HG03457 (cell line): Measurements from ENCODE around the gene APLN.

Source experiments
- ATAC-seq: cut with Tn5 transposase; IDR thresholded peaks from one replicate; pipeline ENCODE4 v1.9.1; 2021; ENCODE audit warnings: moderate number of reproducible peaks; ENCODE audit not compliant: unreplicated experiment

Gene APLN

DNA sequence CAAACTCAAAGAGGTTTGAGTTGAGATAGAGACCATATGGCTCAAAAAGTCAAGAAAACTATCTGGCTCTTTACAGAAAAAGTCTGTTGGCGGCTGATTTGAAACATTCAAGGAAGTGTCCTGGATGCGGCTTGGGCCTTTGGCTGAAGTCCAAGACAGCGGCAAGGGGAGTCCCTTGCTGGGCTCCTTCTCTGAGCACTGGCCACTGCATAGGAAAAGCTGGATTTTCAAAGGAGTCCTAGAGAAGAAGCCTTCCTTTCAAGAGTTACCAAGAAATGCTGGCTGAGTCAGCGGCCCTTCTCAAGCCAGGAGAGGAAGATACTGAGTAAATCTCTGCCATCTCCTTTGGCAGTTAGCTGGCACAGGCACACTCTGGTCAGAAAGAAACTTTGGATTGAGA is 12.1 kb downstream of the APLN start:
- ATAC-seq = no peak

DNA sequence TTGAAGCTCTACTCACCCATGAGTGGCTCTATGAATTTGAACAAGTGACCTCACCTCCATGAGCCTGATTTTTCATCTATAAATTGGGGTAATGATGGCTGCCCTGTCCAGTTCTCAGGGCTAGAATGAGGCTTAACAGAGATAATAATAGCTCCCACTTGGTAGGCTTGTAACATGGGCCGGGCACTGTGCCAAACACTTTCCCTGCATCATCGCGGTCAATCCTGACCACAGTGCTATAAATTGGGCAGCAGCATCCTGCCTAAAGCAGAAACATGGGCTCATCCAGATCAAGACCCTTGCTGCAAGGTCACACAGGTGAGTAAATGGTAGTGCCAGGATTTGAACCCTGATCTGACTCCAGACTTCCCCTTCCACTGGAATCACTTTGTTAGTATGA is 12.8 kb downstream of the APLN start:
- ATAC-seq = no peak

GRCh38 chrX:129641469-129641868 is 13.3 kb downstream of the APLN start:
- ATAC-seq = no peak

DNA sequence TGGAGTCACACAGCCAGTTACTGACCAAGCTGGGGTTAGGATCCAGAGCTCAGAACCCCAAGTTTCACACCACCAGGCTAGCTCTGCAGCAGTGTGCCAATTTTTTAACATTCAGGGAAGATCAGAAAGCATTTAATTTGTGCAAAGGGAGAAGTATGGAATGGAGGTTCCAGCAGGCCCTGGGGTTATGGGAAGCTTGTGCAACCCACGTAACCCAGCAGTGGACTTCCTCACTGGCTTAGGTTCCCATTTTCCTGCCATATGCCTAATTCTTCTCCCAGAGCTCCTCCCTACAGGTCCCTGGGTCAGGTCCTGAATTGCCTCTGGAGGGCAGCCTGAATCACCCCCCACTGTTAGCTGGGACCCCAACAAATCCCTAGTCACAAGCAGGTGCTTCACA is 14.0 kb downstream of the APLN start:
- no peak for ATAC-seq

- ATAC-seq = no peak
Observed at GRCh38 chrX:129638917-129639316, 15.8 kb downstream of the APLN start.

DNA sequence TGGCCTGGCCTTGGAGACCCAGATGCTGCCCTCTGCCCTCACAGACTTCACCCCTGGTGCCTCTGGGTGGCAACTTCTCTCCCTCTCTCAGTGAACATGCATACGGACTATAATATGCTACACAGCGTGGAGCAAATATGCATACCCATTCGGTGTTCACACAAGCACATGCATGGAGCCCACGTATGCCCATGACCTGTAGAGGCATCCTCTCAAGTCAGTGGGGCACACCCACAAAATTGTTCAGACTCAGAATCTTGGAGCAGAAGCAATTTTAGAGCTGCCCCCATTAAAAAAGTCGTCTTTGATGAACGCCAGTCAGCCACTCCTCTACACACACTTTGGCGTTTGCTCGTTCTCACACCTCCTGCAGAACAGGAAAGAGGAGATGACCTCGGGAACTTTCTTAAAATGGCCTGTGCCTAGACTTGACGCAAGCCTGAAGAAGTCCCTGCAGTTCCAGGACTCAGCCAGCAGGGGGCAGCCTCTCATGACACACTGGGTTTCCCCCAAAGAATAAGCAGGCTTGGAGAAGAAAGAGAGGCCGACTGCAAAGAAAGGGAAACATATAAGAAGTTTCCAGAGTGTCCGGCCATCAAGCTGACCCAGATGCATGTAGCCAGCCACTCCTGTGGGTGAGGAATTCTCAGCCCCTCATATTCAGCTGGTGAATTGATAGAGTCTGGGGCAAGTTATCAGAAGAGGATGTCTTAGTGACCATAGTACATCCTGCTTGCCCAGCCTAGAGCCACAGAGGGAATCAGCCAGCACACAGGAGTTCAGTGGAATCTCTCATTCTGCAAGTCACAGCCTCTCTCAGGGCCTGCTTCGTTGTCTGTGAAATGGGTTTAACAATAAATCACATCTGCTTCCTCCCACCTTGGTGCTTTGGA is 17.3 kb downstream of the APLN start:
- no peak for ATAC-seq

- ATAC-seq = no peak
Observed at GRCh38 chrX:129636175-129636681, 18.5 kb downstream of the APLN start.

DNA sequence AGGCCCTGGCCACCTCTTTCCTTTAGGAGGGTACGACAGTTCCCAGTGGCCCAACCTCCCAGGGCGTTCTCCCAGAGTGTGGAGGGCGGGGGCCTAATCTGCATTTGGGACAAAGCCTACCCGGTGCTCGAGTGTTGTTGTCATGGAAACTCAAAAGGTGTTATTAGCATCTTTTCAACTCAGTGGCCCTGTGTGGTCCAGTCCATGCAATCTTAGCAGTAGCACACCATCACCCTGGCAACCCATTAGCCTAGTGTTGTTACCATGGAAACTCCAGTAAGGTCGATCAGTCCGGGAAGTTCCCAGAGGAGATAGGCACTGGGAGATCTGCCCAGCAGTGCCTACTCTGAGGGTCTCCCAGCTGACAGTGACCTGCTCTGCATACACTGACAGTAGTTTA is 20.2 kb downstream of the APLN start:
- no peak for ATAC-seq

GRCh38 chrX:129632443-129632842 is 22.3 kb downstream of the APLN start:
- no peak for ATAC-seq

- ATAC-seq = no peak
Observed at GRCh38 chrX:129631849-129632248, 22.9 kb downstream of the APLN start.

DNA sequence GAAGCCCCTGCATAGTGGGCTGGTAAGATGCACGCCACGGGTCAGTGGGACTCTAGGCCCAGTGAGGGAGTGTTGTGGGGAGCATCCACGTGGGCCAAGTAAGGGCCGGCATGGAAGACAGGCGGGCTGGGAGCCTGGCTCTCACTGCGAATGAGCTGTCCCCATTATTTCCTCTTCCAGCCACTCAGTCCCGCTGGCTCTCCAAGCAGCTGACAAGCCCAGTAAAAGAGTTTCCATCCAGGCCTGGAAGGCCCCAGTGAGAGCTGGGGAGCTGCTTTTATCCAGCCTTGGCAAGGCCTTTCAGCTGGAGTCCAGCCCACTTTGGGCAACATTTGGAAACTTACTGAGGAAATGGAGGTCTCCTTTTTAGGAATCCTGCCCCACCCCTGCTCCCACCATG is 24.9 kb downstream of the APLN start:
- no peak for ATAC-seq

- ATAC-seq = no peak
Observed at GRCh38 chrX:129626026-129626425, 28.7 kb downstream of the APLN start.

GRCh38 chrX:129622757-129623301 is 31.9 kb downstream of the APLN start:
- no peak for ATAC-seq

- ATAC-seq = no peak
Observed at GRCh38 chrX:129618997-129619396, 35.8 kb downstream of the APLN start.

GRCh38 chrX:129617420-129617819 is 37.3 kb downstream of the APLN start:
- no peak for ATAC-seq

GRCh38 chrX:129614481-129615255 is 40.1 kb downstream of the APLN start:
- no peak for ATAC-seq

GRCh38 chrX:129613596-129613995 is 41.2 kb downstream of the APLN start:
- no peak for ATAC-seq

DNA sequence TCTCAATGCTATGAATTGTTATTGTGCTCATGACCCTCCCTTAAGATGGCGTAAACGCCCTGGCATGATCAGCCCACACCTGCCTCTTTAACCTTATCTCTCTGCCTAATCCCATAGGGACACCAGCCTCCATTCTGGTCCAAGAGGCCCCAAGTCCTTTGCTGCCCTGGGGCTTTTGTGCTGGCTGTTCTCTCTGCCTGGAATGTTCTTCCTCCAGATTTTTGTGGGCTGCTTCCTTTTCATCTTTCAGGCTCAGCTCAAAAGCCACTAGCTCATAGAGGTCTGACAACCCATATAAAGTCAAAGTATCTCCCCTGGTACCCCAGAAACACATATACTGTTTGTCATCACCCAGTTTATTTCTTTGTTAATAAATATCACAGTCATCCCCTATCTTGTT is 42.4 kb downstream of the APLN start:
- no peak for ATAC-seq

- no peak for ATAC-seq
Observed at GRCh38 chrX:129609395-129609794, 45.4 kb downstream of the APLN start.

GRCh38 chrX:129608496-129608895 is 46.3 kb downstream of the APLN start:
- no peak for ATAC-seq

- ATAC-seq = no peak
Observed at GRCh38 chrX:129606918-129607317, 47.8 kb downstream of the APLN start.

- ATAC-seq = no peak
Observed at GRCh38 chrX:129600981-129601424, 53.8 kb downstream of the APLN start.
